ENCODE results near the gene METRN. TPM values are rescaled to one million over a fixed set of nuclear protein-coding genes. Genes with fewer than 3 reads are reported as not detected.

METRN gene
- total and polyA plus RNA-seq, 4 donors: 10.9 to 67.3 (median 41.5) TPM

DNA sequence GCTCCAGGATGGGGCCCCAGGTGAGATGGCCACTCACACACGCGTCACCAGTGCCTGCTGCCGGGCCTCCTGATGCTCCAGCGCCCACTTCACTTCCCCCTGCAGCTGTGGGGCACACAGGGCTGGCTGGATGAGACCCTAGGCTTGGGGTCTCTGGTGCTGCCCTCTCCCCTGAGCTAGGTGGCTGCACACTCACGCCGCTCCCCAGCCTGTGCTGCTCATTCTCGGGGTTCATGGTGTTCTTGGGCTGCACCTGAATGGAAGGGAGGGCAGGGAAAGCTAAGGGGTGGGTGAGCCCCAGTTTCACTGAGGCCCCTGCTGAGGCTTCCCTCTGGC lies 10.1 kb downstream of the METRN start:
- Histone ChIP-seq H3K4me1 (ENCODE audit: control insufficient read depth in 5 of 5, insufficient read depth in 5 of 5, low read length in 5 of 5) (peaks cover 0 to 21% (median 3%) of the 10 kb centered on the region in 5 donors), H3K36me3 (ENCODE audit: control insufficient read depth in 4 of 4, insufficient read depth in 4 of 4, low read length in 4 of 4) (no peaks in the 10 kb centered on the region), H3K9me3 (ENCODE audit: control insufficient read depth in 4 of 4, insufficient read depth in 3 of 4, low read length in 3 of 4) (no peaks in the 10 kb centered on the region), H3K27me3 (ENCODE audit: control insufficient read depth in 3 of 3, insufficient read depth in 3 of 3, low read length in 2 of 3) (peaks cover 0 to 7% (median 4%) of the 10 kb centered on the region in 3 donors), H3K9ac (ENCODE audit: insufficient read depth in 1 of 2, low read length in 2 of 2) (no peak overlapping the region), H3K4me3 (no peak overlapping the region), H3K27ac (ENCODE audit: low read depth in 1 of 2, low read length in 1 of 2) (no peak overlapping the region)
- 77 to 84% methylated on average over 7 of the region's 7 CpGs for WGBS, 2 donors
- TF ChIP-seq, protein P1, sequence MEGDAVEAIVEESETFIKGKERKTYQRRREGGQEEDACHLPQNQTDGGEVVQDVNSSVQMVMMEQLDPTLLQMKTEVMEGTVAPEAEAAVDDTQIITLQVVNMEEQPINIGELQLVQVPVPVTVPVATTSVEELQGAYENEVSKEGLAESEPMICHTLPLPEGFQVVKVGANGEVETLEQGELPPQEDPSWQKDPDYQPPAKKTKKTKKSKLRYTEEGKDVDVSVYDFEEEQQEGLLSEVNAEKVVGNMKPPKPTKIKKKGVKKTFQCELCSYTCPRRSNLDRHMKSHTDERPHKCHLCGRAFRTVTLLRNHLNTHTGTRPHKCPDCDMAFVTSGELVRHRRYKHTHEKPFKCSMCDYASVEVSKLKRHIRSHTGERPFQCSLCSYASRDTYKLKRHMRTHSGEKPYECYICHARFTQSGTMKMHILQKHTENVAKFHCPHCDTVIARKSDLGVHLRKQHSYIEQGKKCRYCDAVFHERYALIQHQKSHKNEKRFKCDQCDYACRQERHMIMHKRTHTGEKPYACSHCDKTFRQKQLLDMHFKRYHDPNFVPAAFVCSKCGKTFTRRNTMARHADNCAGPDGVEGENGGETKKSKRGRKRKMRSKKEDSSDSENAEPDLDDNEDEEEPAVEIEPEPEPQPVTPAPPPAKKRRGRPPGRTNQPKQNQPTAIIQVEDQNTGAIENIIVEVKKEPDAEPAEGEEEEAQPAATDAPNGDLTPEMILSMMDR (IDR thresholded peaks at IDR 0.05; ENCODE audit: control extremely low read depth, extremely low read depth): no peak
- ATAC-seq (ENCODE audit: insufficient read depth, low FRiP score): no peak
- no peak for DNase-seq

DNA sequence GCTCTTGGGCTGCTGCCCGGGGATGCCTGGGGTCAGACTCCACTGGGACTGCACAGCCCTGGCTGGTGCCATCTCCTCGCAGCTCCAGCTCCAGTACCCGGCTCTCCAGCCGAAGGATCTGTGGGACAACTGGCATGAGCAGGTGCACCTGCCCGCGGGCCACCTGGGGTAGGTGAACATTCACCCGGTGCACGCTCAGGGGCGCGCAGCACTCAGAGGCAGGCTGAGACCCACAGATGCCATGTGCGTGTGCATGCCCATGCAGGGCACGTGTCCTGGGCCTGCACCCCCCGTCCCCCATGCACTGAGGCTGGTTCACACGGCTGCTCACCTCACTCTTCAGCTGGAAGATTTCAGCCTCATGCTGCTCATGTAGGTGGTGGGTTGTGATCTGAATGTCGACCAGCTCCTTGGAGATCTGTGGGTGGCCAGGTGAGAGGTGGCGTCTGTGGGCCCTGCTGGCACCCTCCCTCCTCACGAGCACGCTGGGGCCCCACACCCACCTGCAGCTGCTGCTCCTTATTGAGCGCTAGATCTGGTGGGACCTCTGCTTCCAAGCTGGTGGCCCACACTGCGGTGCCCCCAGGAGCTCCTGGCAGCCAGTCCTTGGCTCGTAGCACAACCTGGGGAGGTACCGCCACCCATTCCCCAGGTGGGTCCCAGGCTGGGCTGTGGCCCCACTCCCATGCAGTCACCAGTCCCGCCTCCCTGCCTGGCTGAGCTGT lies 10.7 kb downstream of the METRN start:
- H3K36me3 ChIP-seq (ENCODE audit: control insufficient read depth in 4 of 4, insufficient read depth in 4 of 4, low read length in 4 of 4): peaks cover 0 to 4% (median 0%) of the 10 kb centered on the region in 4 donors
- no peak overlapping the region for H3K4me3 ChIP-seq
- ATAC-seq (ENCODE audit: insufficient read depth, low FRiP score) (no peak), DNase-seq (no peak)
- WGBS, 2 donors: 74 to 86% methylated on average over 23 of the region's 23 CpGs
- H3K9ac ChIP-seq (ENCODE audit: insufficient read depth in 1 of 2, low read length in 2 of 2): no peak overlapping the region
- peaks cover 0 to 7% (median 4%) of the 10 kb centered on the region in 3 donors for H3K27me3 ChIP-seq (ENCODE audit: control insufficient read depth in 3 of 3, insufficient read depth in 3 of 3, low read length in 2 of 3)
- no peak overlapping the region for H3K27ac ChIP-seq (ENCODE audit: low read depth in 1 of 2, low read length in 1 of 2)
- TF ChIP-seq, protein P1 (IDR thresholded peaks at IDR 0.05; ENCODE audit: control extremely low read depth, extremely low read depth): no peak
- no peaks in the 10 kb centered on the region for H3K9me3 ChIP-seq (ENCODE audit: control insufficient read depth in 4 of 4, insufficient read depth in 3 of 4, low read length in 3 of 4)
- peaks cover 0 to 16% (median 3%) of the 10 kb centered on the region in 5 donors for H3K4me1 ChIP-seq (ENCODE audit: control insufficient read depth in 5 of 5, insufficient read depth in 5 of 5, low read length in 5 of 5)

DNA sequence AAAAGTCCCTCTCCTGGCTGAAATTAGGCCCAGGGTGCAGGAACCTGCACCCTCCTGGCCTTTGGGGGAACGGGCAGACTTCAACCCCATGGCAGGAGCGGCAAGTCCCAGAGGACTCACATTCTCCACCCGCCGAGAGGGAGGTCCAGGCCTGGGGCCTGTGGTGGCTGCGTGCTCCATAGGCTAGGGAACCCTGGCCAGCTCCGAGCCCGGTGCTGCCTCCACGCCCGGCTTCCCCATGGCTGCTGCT lies 11.2 kb downstream of the METRN start:
- H3K4me3 ChIP-seq: no peak overlapping the region
- WGBS, 2 donors: 24 to 26% methylated on average over 7 to 9 of the region's 9 CpGs
- TF ChIP-seq, protein P1 (IDR thresholded peaks at IDR 0.05; ENCODE audit: control extremely low read depth, extremely low read depth): no peak
- H3K4me1 ChIP-seq (ENCODE audit: control insufficient read depth in 5 of 5, insufficient read depth in 5 of 5, low read length in 5 of 5): peaks cover 0 to 16% (median 3%) of the 10 kb centered on the region in 5 donors
- H3K27ac ChIP-seq (ENCODE audit: low read depth in 1 of 2, low read length in 1 of 2): no peak overlapping the region
- H3K9ac ChIP-seq (ENCODE audit: insufficient read depth in 1 of 2, low read length in 2 of 2): no peak overlapping the region
- no peaks in the 10 kb centered on the region for H3K9me3 ChIP-seq (ENCODE audit: control insufficient read depth in 4 of 4, insufficient read depth in 3 of 4, low read length in 3 of 4)
- H3K36me3 ChIP-seq (ENCODE audit: control insufficient read depth in 4 of 4, insufficient read depth in 4 of 4, low read length in 4 of 4): peaks cover 0 to 5% (median 0%) of the 10 kb centered on the region in 4 donors
- H3K27me3 ChIP-seq (ENCODE audit: control insufficient read depth in 3 of 3, insufficient read depth in 3 of 3, low read length in 2 of 3): peaks cover 0 to 7% (median 4%) of the 10 kb centered on the region in 3 donors
- DNase-seq (no peak), ATAC-seq (ENCODE audit: insufficient read depth, low FRiP score) (no peak)

All from lung (tissue), 12 donors.